Kidney epithelial cell (primary cell): Measurements from ENCODE around the gene MIPEP. TPM values are rescaled to one million over a fixed set of nuclear protein-coding genes. Genes with fewer than 3 reads are reported as not detected.

Experiments used
- DNase-seq: peaks from one replicate; pipeline ENCODE4 v3.0.0-alpha.2; 2010; ENCODE audit warnings: low read depth
- H3K27me3 ChIP-seq: 2 replicates; pipeline ENCODE4 v1.6.0; 2011; ENCODE audit warnings: low read length; ENCODE audit not compliant: control insufficient read depth, insufficient read depth
- H3K36me3 ChIP-seq: 2 replicates; pipeline ENCODE4 v1.5.1; 2011; ENCODE audit warnings: low read length; ENCODE audit not compliant: control insufficient read depth, insufficient read depth
- H3K4me3 ChIP-seq: 2 replicates; pipeline ENCODE4 v1.5.1; 2011; ENCODE audit warnings: low read depth, mild to moderate bottlenecking, control low read depth, low read length
- total RNA-seq: library from RNA; depleted of rRNA; stranded (reverse); fragments of >200 nt; gene quantifications from 2 replicates; pipeline ENCODE4 v1.2.3, GENCODE V29; 2015
- TF ChIP-seq, protein P1 (sequence below): IDR thresholded peaks from 2 replicates; pipeline ENCODE4 v1.5.1; 2011; ENCODE audit warnings: mild to moderate bottlenecking, moderate library complexity, low read length, control low read depth, inconsistent platforms; ENCODE audit not compliant: insufficient read depth, poor library complexity, severe bottlenecking

Gene MIPEP
- total RNA-seq, 1 donor from 2014 or later: 25.6 TPM

DNA sequence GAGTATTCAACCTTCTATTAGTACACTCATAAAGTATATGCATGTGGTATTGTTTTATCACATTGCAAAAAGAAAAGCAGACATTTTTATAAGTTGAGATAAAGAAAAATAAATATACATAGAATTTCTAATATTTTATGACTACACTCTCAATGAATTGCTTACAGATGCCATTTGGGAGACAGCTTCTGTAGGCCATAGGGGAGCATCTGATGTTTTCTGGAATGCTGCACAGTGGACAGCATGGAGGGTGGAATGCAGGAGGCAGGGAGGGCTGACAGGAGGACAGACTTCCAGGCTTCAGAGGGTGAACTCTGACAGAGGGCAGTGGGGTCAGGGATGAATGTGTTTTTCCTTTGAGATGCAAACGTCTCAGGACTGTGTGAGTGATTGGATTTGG, 45.8 kb downstream of the MIPEP start:
- H3K4me3 ChIP-seq: no peak overlapping the region
- H3K36me3 ChIP-seq: no peaks in the 10 kb centered on the region
- no peaks in the 10 kb centered on the region for H3K27me3 ChIP-seq
- TF ChIP-seq, protein P1, sequence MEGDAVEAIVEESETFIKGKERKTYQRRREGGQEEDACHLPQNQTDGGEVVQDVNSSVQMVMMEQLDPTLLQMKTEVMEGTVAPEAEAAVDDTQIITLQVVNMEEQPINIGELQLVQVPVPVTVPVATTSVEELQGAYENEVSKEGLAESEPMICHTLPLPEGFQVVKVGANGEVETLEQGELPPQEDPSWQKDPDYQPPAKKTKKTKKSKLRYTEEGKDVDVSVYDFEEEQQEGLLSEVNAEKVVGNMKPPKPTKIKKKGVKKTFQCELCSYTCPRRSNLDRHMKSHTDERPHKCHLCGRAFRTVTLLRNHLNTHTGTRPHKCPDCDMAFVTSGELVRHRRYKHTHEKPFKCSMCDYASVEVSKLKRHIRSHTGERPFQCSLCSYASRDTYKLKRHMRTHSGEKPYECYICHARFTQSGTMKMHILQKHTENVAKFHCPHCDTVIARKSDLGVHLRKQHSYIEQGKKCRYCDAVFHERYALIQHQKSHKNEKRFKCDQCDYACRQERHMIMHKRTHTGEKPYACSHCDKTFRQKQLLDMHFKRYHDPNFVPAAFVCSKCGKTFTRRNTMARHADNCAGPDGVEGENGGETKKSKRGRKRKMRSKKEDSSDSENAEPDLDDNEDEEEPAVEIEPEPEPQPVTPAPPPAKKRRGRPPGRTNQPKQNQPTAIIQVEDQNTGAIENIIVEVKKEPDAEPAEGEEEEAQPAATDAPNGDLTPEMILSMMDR: no peak
- DNase-seq: no peak

DNA sequence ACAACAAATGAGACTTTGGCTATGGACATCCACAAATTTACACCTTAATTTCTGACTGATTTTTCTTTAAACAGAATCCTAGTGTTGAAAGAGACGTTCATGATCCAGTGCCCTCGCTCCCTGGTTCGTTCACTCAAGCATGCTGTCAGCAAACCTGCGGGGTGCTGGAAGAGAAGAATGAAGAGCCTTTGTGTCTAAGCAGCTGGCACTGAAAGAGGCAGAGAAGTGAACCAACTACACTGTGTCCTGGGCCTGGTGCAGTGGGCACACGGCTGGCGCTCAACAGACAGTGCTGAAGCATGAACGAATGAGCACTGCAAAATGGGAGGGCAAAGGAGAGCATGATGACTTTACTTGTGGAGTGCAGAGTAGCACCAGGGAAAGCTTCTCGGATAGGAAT, 46.8 kb downstream of the MIPEP start:
- TF ChIP-seq, protein P1: no peak
- H3K27me3 ChIP-seq: no peaks in the 10 kb centered on the region

DNA sequence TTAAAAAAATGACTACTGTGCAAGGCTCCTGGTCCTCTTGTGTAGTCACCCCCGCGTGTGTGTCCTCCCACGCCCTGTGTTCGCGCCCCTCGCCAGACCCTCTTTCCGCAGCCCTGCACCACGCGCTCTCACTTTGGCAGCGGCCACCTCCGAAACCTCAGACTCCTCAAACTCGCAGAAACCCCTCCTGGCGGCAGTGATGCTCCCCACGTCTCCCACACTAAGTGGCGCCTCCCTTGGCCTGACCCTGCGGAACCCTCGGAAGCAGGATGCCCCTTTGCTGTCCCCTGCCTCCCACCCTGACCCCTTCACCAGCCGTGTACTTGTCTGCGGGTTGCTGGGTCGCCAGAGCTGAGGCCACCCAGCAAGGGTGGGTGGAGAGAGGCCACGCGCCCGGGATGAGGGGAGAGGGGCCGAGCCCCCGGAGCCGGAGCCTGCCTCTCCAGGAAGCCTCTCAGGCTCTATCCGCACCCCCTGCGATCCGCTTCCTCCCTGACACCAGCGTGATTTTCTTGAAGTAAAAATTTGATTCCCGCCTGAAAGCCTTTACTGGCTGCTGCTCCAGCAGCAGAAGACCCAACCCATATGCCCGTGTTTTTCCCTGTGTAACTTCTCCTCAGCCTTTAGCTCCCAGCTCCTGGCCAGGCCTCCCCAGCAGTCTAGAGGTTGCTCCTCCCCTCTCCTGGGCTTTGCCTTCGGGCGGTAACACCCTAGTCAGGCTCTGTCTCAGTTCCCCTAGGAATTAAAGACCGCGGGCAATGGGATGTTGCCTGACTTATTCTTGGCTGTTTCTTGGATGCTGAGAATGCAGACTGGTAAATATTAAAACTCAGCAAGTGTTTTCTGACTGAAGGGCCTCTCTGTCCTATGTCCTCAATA, 55.2 kb downstream of the MIPEP start:
- TF ChIP-seq, protein P1: no peak
- DNase-seq: no peak
- H3K36me3 ChIP-seq: no peaks in the 10 kb centered on the region
- no peaks in the 10 kb centered on the region for H3K27me3 ChIP-seq
- no peak overlapping the region for H3K4me3 ChIP-seq

More for the DNA sequence above, 46.8 kb downstream of the MIPEP start:
- no peak for DNase-seq
- no peak overlapping the region for H3K4me3 ChIP-seq
- H3K36me3 ChIP-seq: no peaks in the 10 kb centered on the region

DNA sequence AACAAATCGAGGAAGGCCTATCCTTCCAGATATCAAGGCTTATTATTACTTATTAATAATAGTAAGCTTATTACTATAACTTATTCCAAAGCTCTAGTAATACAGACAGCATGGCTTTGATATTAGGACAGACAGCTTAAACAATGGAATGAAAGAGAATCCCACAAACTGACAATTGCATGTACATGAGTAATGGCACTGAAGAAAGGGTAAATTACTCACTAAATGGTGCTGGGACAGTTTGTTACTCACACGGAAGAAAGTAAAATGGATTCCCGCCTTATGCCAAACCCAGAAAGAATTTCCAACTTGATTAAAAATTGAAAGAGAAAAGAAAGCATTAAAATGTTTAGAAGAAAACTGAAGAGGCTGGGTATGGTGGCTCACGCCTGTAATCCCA, 60.3 kb downstream of the MIPEP start:
- Histone ChIP-seq H3K36me3 (peaks cover 1% of the 10 kb centered on the region), H3K27me3 (no peaks in the 10 kb centered on the region), H3K4me3 (no peak overlapping the region)
- TF ChIP-seq, protein P1: no peak
- DNase-seq: no peak

DNA sequence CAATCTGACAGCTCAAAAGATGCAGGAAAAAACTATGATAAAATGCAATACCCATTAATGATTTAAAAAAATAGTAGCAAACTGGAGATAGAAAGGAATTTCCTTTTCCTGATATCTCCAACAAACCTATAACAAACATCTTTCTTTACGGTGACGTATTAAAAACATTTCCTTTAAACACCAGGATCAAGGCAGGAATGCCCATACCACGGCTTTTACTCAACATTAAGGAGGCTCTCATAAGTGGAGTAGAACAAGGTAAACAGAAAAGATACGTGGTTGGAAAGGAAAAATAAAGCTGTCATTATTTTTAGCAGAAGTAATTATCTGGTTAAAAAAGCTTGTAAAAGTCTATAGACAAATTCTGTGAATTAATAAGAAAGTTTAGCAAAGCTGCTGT, 61.1 kb downstream of the MIPEP start:
- TF ChIP-seq, protein P1: no peak
- Histone ChIP-seq H3K27me3 (no peaks in the 10 kb centered on the region), H3K36me3 (peaks cover 1% of the 10 kb centered on the region), H3K4me3 (no peak overlapping the region)
- no peak for DNase-seq

DNA sequence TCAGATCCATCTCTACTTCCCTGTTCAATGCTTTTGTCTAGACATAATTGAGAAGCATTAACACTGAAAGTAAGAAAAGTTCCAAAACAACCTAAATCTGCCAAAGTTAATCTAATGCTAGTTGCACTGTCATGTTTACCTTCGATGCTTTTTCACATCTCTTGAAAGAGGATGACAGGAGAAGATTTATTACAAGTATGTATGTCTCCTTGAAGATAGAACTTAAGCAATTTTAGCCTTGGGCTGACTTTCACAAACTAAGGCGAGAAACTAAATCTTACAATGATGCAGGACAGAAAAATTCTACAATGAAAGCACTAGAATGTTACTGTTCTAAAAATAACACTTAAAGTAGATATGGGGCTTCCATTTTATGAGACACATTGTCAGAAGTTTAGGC, 64.0 kb downstream of the MIPEP start:
- no peak for DNase-seq
- TF ChIP-seq, protein P1: no peak
- Histone ChIP-seq H3K4me3 (no peak overlapping the region), H3K36me3 (peaks cover 1% of the 10 kb centered on the region), H3K27me3 (no peaks in the 10 kb centered on the region)
